Fibroblast of the aortic adventitia (primary cell): ENCODE data around the gene GOLPH3. TPM values are rescaled to one million over a fixed set of nuclear protein-coding genes. Genes with fewer than 3 reads are reported as not detected.
"Not testable (repeated sequence)": the region's sequence is repeated elsewhere in the genome, so short reads cannot be mapped to it uniquely, and the experiment has no call there.

ENCODE experiments used
- DNase-seq: peaks from one replicate; pipeline ENCODE4 v3.0.0-alpha.2; 2010; ENCODE audit warnings: low read depth
- H3K4me3 ChIP-seq: 2 replicates; pipeline ENCODE4 v1.5.1; 2011; ENCODE audit warnings: low read depth, mild to moderate bottlenecking, control low read depth, low read length, moderate library complexity
- CTCF ChIP-seq: IDR thresholded peaks from 2 replicates; pipeline ENCODE4 v1.5.1; 2011; ENCODE audit warnings: mild to moderate bottlenecking, low read length, control low read depth, inconsistent platforms; ENCODE audit not compliant: insufficient read depth
- total RNA-seq: library from RNA; depleted of rRNA; stranded (reverse); fragments of >200 nt; gene quantifications from 2 replicates; pipeline ENCODE4 v1.2.3, GENCODE V29; 2012; ENCODE audit warnings: low replicate concordance

GOLPH3 gene
- total RNA-seq, 1 donor, result 104 TPM

- H3K4me3 ChIP-seq, result peak overlapping the region; percentile 13
- TF ChIP-seq CTCF, result no peak
- DNase-seq, result peak; percentile 89
Measured at GRCh38 chr5:32193591-32193990, 19.5 kb upstream of the GOLPH3 start.

- peak; percentile 97 for DNase-seq
- no peak for TF ChIP-seq CTCF
- no peak overlapping the region for H3K4me3 ChIP-seq
Measured at GRCh38 chr5:32190095-32190494, 16.0 kb upstream of the GOLPH3 start.

- DNase-seq, result no peak
- TF ChIP-seq CTCF, result no peak
- H3K4me3 ChIP-seq, result no peak overlapping the region
Measured at GRCh38 chr5:32187675-32188074, 13.6 kb upstream of the GOLPH3 start.

GRCh38 chr5:32182463-32183063 is 8.4 kb upstream of the GOLPH3 start:
- TF ChIP-seq CTCF, result no peak
- DNase-seq, result no peak

GRCh38 chr5:32173267-32174010 is 680 bp downstream of the GOLPH3 start:
- DNase-seq, result peak; percentile 77
- H3K4me3 ChIP-seq, result peak overlapping the region; percentile 85
- no peak for TF ChIP-seq CTCF

More at GRCh38 chr5:32182463-32183063, 8.4 kb upstream of the GOLPH3 start:
- H3K4me3 ChIP-seq, result no peak overlapping the region

GRCh38 chr5:32172923-32173266 is 1.2 kb downstream of the GOLPH3 start:
- no peak for DNase-seq
- no peak for TF ChIP-seq CTCF
- H3K4me3 ChIP-seq, result peak overlapping the region; percentile 85

- DNase-seq, result not testable (repeated sequence)
- peak overlapping the region; percentile 85 for H3K4me3 ChIP-seq
Measured at GRCh38 chr5:32172186-32172911, 1.8 kb downstream of the GOLPH3 start.
